T follicular helper cell (primary cell): ENCODE measurements around the gene TBC1D16.

Experiments used
- DNase-seq: peaks from one replicate; pipeline ENCODE4 v3.0.0-alpha.2; 2020; ENCODE audit warnings: low read depth

TBC1D16 gene

DNA sequence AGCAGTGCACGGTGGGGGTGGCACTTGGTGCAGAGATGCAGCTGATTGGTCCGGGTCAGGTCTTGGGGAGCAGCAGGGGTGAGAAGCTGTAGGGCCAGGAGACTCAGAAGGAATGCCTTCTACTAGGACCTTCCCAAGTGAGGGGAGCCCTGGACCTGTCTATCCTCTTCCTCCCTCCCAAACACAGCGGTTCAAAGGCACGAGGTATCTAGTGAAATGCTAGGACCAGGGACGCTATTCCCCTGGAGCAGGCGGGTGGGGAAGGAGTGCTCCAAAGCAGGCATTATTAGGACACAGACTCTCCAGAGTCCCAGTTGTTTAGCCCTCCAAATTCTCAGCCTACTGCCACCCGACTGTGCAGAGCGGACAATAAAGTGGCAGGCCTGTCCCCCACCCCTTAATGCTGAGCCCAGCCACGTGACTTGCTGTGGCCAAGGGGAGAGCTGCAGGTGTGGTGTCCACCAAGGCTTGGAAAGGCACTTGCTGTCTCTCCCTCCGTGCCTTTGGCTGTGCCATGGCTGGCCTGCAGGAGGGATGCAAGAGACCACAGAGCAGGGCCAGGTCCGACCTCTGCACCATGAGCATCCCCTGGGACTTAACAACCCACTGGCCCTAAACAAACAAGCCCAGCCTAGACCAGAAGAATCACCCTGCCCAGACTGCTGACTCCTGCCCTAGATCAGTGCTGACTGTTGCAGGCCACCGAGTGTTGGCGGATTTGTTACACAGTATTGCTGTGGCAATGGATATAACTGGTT is 97.2 kb downstream of the TBC1D16 start:
- no peak for DNase-seq

DNA sequence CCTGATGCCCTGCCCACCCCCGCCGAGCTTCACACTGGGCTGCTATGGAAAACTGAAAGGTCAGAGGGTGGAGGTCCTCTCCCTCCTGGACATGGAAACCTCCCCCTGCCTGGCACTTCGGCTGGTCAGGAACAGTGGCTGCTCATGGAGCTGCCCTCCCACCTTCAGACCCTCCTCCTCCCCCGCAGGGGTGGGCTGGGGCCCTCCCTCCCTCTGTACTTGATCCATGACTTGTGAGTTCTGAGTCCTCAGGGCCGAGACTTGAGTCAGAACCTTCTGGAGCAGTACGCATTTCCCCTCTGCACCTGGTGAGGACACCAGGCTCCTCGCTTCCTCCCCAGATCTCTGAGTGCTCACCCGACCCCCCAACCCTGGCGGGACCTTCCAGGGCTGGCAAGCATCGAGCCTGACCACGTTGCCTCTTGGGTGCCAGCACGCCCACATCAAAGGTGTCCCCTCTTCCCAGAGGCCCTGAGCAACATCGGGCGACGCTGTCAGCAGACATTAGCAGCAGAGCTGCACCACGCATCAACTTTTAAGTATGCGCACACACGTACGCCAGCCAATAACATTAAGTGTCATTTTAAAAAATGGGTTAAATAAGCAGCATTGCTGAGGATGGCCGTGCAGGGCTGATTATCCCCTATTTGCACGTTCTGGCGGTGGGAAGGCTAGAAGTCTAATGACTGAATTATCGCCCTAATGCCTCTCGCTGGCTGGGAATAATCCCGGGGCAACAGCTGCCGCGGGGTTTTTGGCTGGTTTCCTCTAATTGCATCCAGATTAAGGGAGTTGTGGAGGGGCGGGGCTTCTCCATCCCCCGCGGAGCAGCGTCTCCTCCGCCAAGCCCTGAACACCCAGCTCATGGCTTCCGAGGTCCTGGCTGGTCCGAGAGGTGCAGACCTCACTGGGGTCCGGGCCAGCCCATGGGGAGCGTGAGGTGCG is 98.0 kb downstream of the TBC1D16 start:
- DNase-seq = no peak

DNA sequence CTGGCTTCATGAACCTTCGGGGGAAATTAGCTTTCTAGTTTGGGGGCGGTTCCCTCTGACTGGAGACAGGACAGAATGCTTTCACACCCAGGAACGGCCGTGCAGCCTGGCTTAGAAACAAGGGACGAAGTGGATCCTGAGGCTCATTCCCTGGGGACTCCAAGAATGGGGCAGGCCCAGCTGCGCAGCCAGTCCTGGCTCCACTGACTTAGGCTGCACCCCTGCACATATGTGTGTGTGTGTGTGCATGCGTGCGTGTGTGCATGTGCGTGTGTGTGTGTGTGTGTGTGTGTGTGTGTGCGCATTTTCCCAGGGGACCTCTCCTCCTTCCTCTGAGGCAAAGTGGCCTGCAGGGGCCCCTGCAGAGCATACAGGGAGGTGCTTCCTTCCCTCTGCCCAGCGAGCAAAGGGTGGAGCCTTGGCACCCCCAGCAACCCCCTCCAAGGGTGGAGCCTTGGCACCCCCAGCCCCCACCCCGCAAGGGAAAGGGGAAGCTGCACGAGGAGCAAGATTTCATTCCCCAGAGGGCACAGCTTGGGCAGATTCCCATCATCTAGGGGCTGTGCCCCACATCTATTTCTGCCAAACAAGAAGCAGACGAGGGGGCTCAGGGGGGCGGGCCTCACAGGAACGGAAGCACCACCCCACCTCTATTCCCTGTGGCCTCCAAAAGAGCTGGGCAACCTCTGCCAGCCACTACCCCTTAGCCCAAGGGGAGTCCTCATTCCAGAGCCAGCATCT is 98.9 kb downstream of the TBC1D16 start:
- DNase-seq = no peak

DNA sequence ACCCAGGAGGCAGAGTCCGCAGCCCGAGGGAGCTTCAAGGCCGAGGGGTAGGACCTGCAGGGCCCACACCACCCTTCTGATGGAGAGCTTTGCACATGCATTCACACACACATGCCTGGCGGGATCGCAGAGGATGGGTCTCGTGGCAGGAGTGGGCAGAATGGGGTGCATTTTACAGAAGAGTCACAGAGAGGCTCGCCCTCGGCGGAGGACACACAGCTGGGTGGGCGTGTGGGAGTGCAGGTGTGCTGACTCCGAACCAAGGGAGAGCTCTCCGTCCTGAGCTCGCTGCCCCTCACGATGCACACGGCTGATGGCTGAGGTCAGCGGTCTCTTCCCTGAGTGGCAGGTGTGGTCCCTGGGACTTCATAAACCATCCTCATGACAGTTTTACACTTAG is 99.6 kb downstream of the TBC1D16 start:
- DNase-seq = no peak

DNA sequence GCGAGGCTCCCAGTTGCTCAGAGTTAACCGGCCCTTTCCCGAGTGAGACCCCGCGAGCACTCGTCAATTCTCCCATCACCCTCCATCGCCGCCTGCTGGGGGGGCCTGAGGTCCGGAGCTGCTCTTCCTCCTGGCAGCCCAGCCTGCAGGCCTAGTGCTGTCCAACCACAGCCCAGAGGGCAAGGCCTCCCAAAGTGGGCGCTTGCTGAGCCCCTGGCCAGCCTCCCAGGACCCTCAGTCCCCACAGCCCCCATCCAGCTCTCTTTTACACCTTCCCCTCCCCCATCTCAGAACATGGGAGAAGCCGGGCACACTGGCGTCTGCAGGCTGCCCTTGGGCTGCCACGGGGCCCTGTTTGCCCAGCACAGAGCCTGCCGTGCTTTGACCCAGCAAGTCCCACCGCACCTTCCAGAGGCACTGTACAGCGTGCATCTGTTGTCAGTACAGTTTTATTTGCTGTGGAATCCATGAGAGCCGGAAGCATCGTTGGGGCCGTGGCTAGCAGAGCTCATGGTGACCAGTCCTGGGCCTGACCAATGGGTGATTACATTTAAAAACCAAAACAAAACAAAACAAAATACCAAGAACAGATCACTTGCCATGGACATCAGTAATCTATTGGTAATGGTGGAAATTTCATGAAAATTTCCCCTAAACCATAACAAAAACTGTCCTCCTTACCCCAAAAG is 100.3 kb downstream of the TBC1D16 start:
- DNase-seq = no peak

DNA sequence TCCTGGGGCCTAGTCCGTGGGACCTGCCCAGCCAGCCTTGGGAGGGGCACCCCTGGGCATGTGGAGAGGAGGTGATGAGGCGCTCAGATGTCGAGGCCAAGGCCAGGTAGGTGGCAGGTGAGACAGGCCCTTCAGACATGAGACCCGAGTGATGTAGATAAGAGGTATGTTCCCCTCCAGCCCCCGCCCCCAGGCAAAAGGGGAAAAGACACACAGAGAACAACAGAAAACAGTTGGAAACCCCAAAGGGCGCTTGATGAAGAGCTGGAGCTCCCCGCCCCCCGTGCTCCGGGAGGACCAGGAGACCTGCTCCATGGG is 101.1 kb downstream of the TBC1D16 start:
- no peak for DNase-seq

DNA sequence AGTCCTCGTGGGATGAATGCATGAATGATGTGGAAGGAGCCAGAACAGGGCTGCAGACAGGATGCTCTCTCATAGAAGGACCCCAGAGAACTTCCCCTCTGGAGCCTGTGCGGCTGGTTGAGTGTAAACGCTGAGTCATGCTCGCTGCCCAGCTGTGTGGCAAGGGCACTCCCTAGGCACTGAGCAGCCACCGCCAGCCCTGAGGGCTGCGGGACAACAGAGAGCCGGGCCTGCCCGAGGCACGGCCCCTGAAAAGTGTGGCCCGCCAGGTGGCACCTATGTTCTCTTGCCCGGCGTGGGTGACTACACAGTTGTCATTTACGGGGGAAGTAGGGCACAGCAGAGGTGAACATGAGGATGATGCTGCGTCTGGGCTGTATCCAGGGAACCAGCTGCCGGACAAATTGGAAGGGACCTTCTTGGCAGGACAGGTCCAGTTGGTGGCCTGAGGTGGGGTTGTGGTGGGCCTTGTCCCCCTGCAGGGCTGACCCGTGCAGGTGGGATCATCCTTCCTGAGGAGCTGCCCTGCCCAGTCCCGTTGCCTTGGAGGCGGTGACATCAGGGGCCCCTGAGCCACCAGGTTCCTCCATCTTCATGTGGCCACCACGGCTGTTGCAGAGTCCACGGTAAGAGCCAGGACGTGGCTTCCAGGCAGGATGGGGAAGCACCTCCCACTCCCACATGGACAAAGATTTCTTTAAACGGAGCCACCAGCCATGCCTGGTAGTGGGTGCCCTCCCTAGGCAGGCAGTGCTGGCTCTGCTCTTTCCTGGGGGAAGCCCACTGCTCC is 101.6 kb downstream of the TBC1D16 start:
- DNase-seq = no peak

DNA sequence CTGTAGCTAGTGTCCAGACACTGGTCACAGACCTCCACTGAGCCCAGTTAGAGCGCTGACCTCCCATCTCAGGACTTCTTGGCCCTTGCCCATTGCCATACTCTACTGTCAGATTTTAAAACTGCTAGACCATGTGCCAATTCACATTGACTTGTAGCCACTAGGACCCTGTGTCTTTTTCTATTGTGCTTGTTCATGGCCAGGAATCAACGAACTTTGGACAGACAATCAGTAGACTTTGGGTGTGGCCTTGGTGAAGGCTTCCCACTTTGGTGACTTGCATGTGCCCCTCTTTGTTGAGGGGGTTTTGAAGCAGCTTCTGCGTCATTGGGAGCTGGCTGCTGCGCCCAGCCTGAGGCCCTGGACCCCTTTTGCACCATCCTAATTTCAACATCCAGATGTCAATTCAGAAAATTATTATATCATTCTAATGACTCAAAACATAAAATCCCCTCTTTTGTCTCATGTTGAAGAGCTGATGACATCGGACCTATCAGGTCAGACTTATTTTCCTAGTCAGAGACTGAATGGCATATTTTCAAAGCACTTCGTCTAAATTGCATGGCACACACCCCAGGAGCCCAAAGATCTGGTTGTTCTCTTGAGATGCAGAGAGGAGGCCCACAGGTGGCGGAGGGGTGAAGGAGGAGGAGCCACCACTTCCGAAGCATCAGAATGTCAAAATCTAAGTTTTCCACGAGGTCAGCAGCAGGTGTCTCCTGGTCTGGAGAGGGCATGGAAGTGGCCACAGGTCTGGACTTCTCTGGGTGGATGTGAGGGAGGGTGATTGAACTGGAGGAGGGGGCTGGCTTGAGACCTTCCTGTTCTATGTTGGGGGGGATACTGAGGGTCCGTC is 103.0 kb downstream of the TBC1D16 start:
- no peak for DNase-seq

DNA sequence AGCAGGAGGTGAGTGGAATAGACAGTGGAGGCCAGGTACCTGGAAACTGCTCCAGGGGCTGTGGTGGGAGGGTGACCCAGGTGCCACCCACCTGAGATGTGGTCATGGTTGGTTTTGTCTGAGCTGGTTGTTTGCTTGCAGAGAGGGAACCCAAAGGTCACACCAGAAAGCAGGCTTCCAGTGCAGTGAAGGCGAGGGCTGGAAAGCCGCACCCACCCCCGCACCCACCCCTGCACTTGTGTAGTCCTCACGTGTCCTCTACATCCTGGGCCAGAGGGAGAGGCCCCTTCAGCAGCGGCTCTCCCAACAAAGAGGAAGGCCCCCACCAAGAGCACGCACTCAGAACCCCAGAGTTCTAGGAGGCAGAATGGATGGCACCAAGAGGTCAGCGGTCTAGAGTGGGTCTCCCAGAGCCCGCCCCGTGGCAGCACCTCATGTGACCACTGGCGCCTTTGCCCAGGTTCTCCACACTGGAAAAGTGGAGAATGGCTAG is 103.8 kb downstream of the TBC1D16 start:
- no peak for DNase-seq

DNA sequence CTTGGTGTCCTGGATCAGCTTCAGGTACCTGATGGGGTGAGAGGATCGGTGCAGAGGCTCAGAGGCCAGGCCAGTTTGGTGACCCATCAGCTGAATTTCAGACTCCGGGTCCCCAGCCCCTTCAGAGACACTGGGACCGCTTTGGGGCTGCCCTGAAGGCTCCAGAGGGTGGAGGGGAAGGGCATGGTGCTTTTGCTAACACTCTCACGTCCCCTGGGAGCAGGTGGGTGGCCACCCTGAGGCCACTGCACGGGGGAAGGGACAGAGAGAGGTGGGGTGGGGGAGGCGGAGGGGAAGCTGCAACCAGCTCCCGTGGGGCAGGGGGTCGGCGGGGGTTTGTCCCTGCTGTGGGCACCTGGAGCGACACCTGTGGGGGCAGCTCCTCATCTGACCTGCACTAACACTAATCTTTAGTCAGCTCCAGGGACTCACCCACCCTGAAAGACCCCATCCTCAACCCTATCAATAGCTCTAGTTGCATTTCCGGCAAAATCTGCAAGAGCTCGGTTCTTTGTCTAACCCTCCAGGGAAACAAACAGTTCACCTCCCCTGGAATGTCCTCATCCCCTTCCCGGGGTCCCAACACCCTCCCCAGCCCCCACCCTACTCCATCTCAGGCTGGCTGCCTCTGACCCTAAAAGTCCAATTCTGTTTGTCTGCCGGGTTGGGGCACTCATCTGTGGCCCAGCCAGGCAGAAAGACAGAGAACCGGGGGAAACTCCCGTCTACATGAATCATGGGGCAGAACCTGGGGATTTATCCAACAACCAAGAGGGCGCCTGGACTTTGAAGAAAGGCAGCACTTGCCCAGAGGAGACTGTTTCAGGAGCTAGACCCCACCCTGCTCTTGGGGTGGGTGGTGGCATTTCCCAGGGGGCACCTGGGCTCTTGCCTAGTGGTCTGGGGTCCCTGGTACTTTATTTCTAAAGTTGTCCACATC is 104.5 kb downstream of the TBC1D16 start:
- DNase-seq = no peak

DNA sequence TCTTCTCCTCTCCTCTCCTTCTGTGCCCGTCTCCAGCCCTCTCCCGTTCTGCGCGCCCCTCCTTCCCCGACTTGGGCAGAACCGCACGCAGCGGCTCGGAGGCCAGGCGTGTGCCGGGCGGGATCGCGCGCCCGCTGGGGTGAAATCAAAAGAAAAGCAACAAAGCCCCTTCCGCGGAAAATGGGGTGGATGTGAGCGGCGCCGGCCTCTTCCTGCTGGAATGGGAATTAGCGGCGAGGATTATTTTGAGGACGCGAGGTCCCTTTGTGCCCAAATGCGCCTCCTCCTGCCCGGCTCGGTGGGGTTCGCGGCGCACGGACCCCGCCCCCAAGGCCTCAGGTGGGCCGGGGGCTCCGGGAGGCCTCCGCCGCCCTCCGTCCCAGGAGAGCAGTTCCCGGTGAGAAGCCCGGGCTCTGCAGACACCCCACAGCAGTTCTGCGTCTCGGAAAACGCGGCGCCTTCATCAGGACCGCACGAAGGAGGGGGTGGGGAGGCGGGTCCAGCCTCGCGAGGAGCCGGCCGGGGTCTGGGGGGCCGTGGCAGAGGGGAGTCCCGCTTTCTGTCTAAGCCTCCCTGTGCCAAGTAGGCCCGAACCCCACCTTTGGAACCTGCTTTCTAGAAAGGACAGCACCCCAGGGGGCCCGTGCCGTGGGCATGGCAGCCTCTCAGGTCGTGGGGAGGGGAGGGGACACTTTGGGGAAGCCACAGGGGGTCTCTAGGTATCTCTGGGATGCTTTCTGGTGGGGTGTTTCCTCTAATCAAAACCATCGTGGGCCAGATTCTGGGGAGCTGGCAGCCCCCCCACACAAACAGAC is 105.4 kb downstream of the TBC1D16 start:
- no peak for DNase-seq

DNA sequence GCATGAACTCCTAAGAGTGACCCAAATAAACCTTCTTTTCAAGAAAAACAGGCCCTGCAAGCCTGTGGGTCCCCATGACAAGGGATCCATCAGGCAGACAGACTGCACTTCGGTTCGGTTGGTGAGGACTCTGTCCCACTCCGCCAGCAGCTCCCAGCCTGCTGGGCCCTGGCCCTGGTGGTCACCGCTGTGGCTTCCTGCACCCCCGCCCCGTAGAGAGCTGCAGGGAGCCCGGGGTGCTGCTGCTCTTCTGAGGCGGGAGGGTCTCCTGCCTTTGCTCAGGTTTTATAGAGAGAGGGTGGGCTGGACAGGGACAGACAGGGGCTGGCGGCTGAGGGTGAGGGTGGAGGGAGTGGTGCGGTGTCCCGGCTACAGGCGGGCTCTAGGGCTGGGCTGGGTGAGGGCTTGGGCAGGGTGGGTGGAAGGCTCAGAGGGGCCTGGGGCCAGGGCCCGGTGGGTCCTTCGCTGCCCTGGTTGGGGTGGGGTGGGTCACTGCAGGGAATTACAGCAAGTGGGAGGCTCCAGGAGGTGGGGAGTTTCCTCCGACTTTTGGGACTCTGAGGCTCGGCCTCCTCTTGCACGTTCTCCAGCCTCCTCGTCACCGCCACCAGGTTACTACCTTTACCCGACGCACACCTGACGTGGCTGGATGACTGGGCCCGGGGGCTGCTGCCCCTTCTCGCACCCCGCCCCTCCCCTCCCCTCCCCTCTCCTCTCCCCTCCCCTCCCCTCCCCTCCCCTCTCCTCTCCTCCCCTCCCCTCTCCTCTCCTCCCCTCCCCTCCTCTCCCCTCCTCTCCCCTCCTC is 106.2 kb downstream of the TBC1D16 start:
- DNase-seq = no peak

DNA sequence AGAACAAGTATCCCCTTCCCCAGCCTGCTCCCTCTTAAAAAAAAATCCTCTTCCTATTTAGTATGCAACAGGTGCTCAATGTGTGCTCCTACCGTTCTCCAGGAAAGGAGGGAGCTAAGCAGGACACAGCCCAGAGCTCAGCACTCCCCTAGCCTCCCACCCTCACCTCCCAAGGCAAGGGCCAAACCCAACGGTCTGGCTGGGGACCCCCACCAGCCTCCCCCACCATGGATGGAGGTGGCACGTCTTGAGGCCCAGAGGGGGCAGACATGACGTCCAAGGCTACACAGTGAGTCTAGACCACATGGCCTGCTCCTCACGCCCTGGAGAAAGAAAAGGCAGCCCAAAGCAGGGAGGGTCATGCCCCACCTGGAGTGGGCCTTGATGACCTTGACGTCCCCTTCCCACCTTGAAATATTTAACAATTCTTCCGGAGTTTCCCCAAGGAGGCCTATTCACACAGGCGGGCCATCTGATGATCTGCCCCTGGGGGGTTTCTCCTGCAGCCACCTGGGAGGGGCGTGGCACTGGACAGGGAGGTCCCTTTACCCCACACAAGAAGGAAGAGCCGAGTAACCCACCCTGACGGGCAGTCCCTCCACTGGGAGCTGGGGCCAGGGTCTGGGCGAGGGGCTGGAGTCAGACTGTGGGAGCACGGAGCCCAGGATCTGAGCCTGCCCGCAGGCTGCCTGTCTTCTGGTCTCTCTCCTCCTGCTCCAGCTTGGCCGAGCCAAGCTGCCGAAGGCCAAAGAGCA is 107.0 kb downstream of the TBC1D16 start:
- no peak for DNase-seq

DNA sequence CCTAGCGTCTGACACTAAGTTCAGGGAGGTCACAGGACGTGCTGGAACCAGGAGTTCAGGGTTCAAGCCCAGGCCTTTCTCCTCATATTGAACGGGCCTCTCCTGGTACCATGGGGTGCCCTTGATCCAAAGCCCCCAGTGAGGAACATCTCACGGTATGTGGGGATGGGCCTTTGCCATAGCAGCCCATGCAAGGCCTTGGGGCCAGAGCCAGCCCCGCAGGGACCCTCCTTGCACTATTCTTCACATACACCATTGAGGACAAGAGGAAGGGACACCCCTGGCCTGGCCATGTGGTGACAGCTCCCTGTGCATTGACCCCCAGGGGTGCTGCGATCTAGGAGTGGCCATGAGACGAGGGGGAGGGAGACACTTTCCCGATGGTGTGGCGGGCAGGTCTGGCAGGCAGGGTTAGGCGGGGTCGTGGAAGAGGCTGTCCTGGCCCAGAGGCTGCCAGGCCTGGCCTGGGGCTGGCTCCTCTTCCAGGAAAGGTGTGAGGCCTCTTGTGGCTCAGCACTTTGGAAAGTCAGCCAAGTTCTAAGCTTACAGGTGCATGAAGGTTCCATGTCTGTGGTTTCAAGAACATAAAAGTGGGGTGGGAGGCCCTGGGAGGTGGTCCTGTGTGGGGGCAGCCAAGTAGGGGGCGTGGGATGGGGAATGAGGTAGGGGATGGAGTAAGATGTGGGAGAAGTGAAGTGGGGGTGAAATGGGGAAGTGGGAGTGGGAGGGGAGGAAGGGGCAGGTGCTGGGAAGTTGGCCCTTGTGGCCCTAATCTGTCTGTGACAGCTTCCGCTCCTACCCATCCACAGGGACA is 107.8 kb downstream of the TBC1D16 start:
- no peak for DNase-seq

DNA sequence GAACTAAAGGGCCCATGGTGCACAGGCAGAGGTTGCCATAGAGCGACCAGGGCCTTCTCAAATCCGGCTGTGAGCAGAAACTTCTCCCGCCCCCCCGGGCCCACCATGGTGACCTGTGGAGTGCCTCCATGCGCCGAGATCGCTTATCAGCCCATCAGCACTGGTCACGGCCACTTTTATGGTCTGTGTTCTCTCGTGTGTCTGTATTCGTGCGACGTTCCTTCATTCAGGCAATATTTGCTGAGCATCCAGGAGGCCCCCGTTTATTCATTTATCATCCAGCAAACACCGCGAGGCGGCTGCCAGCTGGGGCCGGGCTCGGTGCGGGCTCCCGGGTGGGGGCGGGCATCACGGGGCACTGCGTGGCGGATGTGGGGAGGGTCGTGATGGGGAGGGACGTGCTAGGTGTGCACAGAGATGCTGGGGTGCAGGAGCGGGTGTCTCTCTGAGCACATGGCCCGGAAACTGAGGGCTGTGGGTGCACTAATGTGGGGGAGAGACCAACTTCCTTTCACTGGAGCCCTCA is 108.5 kb downstream of the TBC1D16 start:
- DNase-seq = no peak
